Amniotic epithelial cell (primary cell): Measurements from ENCODE around the gene PCDHGA7.
"Not testable (repeated sequence)": the region's sequence is repeated elsewhere in the genome, so short reads cannot be mapped to it uniquely, and the experiment has no call there.

Source experiments
- DNase-seq: peaks from one replicate; pipeline ENCODE4 v3.0.0-alpha.2; 2010; ENCODE audit warnings: low read depth

PCDHGA7 gene

GRCh38 chr5:141398608-141399007 is 16.1 kb downstream of the PCDHGA7 start:
- no peak for DNase-seq

DNA sequence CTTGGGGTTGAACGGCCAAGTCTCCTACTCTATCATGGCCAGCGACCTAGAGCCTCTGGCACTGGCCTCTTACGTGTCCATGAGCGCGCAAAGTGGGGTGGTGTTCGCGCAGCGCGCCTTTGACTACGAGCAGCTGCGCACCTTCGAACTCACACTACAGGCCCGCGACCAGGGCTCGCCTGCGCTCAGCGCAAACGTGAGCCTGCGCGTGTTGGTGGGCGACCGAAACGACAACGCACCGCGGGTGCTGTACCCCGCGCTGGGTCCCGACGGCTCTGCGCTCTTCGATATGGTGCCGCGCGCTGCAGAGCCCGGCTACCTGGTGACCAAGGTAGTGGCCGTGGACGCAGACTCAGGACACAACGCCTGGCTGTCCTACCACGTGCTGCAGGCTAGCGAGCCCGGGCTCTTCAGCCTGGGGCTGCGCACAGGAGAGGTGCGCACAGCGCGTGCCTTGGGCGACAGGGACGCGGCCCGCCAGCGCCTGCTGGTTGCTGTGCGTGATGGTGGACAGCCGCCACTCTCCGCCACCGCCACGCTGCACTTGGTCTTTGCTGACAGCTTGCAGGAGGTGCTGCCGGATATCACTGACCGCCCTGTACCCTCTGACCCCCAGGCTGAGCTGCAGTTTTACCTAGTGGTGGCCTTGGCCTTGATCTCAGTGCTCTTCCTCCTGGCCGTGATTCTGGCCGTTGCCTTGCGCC is 17.2 kb downstream of the PCDHGA7 start:
- no peak for DNase-seq

DNA sequence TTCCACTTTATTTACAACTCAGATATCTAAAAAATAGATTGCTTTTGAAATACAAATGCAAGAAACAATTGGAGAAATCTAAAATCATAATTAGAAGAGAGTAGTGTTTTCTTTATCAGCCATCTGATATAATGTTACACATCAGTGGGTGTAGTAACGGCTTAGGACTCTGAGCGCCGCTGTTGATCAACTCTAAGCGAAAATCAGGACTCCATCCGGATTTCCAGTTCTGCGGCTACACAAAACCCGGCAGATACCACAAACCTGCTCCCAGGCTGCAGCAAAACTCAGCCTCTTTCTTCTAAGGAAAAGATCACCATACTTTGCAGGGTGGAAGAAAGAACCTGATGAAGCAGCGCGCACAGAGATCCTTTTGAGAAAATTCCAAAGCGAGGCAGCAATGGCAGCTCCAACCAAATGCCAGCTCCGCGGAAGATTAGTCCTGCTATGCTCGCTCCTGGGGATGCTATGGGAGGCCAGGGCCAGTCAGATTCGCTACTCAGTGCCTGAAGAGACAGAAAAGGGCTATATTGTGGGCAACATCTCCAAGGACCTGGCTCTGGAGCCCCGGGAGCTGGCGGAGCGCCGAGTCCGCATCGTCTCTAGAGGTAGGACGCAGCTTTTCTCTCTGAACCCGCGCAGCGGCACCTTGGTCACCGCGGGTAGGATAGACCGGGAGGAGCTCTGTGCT is 20.2 kb downstream of the PCDHGA7 start, which contains the start of gene PCDHGA9:
TSS of gene PCDHGA9 (plus strand) at position 226 of the 691 bp plus-strand sequence. CDS start at position 401, 175 bp downstream.
- peak; percentile 41 for DNase-seq

- DNase-seq, result no peak
Observed at GRCh38 chr5:141403387-141403786, 20.8 kb downstream of the PCDHGA7 start.

GRCh38 chr5:141407790-141408505 is 25.4 kb downstream of the PCDHGA7 start, which contains the start of gene PCDHGB6:
TSS of gene PCDHGB6 (plus strand) at chr5:141408021. CDS start at chr5:141408203, 182 bp downstream.
- peak; percentile 34 for DNase-seq

DNA sequence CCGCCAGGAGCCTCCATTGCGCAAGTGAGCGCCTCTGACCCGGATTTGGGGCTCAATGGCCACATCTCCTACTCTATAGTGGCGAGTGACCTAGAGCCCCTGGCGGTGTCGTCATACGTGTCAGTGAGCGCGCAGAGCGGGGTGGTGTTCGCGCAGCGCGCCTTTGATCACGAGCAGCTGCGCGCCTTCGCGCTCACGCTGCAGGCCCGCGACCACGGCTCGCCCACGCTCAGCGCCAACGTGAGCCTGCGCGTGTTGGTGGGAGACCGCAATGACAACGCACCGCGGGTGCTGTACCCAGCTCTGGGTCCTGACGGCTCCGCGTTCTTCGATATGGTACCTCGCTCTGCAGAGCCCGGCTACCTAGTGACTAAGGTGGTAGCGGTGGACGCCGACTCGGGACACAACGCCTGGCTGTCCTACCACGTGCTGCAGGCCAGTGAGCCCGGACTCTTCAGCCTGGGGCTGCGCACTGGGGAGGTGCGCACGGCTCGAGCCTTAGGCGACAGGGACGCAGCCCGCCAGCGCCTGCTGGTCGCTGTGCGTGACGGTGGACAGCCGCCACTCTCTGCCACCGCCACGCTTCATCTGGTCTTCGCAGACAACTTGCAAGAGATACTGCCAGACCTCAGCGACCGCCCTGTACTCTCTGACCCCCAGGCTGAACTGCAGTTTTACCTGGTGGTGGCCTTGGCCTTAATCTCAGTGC is 27.2 kb downstream of the PCDHGA7 start:
- no peak for DNase-seq

DNA sequence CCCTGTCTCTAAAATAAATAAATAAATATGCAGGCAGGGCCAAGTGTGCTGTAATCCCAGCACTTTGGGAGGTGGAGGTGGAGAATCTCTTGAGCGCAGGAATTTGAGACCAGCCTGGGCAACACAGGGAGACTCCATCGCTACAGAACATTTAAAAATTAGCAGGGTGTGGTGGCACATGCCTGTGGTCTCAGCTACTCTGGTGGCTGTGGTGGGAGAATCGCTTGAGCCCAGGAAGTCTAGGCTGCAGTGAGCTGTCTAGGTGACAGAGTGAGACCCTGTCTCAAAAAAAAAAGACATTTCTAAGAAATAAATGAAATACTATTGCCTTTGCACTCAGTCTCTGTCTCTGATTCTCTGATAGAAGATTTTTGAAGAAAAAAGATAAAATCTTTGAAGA is 29.0 kb downstream of the PCDHGA7 start:
- DNase-seq, result no peak

DNA sequence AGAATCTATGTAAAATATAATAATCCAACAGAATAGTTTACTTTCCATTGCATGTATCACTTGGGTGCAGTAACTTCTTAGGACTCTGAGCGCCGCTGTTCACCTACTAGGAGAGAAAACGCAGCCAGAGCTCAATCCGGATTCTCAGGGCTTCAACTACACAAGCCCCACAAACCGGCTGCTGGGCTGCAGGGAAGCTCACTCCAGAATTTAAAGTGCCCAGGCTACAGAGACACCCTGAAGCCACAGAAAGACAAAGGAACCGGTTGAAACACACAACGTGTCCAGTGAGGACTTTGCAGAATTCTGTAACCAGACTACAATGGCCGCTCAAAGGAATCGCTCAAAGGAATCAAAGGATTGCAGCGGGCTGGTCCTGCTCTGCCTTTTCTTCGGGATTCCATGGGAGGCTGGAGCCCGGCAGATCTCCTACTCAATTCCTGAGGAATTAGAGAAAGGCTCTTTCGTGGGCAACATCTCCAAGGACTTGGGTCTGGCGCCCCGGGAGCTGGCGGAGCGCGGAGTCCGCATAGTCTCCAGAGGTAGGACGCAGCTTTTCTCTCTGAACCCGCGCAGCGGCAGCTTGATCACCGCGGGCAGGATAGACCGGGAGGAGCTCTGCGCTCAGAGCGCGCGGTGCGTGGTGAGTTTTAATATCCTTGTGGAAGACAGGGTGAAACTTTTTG is 30.5 kb downstream of the PCDHGA7 start, which contains the start of gene PCDHGA10:
TSS of gene PCDHGA10 (plus strand) at position 134 of the 686 bp plus-strand sequence. CDS start at position 323, 189 bp downstream.
- DNase-seq, result peak; percentile 72

DNA sequence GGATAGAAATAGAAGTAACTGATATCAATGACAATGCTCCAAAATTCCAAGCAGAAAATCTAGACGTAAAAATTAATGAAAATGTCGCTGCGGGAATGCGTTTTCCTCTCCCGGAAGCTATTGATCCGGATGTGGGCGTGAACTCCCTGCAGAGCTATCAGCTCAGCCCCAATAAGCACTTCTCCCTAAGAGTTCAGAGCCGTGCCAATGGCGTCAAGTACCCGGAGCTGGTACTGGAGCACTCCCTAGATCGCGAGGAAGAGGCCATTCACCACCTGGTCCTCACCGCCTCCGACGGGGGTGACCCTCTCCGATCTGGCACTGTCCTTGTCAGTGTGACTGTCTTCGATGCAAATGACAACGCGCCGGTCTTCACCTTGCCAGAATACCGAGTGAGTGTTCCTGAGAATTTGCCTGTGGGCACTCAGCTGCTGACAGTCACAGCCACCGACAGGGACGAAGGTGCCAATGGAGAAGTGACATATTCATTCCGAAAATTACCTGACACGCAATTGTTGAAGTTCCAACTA is 31.1 kb downstream of the PCDHGA7 start:
- DNase-seq, result no peak

GRCh38 chr5:141414548-141415274 is 32.2 kb downstream of the PCDHGA7 start:
- not testable (repeated sequence) for DNase-seq

- DNase-seq, result not testable (repeated sequence)
Observed at GRCh38 chr5:141415275-141415618, 32.7 kb downstream of the PCDHGA7 start.

GRCh38 chr5:141417494-141418172 is 35.1 kb downstream of the PCDHGA7 start, which contains the start of gene PCDHGB7:
TSS of gene PCDHGB7 (plus strand) at chr5:141417677. CDS start at chr5:141417860, 183 bp downstream.
- DNase-seq, result peak; percentile 82

GRCh38 chr5:141419074-141419880 is 36.7 kb downstream of the PCDHGA7 start:
- DNase-seq, result no peak

DNA sequence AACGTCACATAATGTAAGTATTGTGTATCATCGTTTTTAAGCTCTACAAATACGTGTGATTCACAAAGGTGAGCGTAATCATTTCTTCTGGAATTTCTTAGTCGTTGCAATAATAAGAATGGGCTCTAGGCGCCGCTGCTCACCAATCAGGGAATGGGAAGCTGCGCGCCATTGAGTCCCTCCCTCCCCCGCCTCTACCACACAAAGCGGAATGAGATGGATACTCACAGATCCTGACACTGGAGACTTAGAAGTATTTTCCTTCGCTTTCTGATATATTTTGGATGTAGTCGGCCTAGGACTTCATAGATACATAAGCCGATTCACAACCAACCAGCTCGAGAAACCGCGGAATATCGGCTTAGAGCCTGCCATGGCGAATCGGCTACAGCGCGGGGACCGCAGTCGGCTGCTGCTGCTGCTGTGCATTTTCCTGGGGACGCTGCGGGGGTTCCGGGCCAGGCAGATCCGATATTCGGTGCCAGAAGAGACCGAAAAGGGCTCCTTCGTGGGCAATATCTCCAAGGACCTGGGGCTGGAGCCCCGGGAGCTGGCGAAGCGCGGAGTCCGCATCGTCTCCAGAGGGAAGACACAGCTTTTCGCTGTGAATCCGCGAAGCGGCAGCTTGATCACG is 38.4 kb downstream of the PCDHGA7 start, which contains the start of gene PCDHGA11:
TSS of gene PCDHGA11 (plus strand) at position 197 of the 634 bp plus-strand sequence. CDS start at position 374, 177 bp downstream.
- peak; percentile 50 for DNase-seq

DNA sequence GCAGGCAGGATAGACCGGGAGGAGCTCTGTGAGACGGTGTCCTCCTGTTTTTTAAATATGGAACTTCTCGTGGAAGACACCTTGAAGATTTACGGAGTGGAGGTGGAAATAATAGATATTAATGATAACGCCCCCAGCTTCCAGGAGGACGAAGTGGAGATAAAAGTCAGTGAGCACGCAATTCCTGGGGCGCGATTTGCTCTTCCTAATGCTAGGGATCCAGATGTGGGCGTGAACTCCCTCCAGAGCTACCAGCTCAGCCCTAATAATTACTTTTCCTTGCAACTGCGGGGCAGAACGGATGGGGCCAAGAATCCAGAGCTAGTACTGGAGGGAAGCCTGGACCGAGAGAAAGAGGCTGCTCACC is 38.9 kb downstream of the PCDHGA7 start:
- DNase-seq, result no peak

DNA sequence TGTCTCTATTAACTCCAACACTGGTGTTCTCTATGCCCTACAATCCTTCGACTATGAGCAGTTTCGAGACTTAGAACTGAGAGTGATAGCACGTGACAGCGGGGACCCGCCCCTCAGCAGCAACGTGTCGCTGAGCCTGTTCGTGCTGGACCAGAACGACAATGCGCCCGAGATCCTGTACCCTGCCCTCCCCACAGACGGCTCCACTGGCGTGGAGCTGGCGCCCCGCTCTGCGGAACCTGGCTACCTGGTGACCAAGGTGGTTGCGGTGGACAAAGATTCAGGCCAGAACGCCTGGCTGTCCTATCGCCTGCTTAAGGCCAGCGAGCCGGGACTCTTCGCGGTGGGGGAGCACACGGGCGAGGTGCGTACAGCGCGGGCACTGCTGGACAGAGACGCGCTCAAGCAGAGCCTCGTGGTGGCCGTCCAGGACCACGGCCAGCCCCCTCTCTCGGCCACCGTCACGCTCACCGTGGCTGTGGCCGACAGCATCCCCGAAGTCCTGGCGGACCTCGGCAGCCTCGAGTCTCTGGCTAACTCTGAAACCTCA is 40.3 kb downstream of the PCDHGA7 start:
- no peak for DNase-seq

GRCh38 chr5:141427783-141428426 is 45.4 kb downstream of the PCDHGA7 start:
- DNase-seq, result no peak
